HepG2 (cell line): ENCODE results near the gene PFAS. TPM values are rescaled to one million over a fixed set of nuclear protein-coding genes. Genes with fewer than 3 reads are reported as not detected.
A peak's percentile ranks its signal among the peaks of the same experiment; 100 is the strongest.

ENCODE experiments used
- BCLAF1 ChIP-seq: fragments of 450-650 bp; IDR thresholded peaks from 2 replicates; pipeline ENCODE4 v1.6.1; 2017; ENCODE audit warnings: mild to moderate bottlenecking
- CHD4 ChIP-seq: fragments of 200-600 bp; sonication (generic); IDR thresholded peaks from 2 replicates; pipeline ENCODE4 v1.7.0; 2017; ENCODE audit warnings: mild to moderate bottlenecking, low read length, borderline replicate concordance
- JUNB ChIP-seq: sonication (generic); formaldehyde crosslinking; IDR thresholded peaks from 2 replicates; pipeline ENCODE4 v1.8.0; 2022; ENCODE audit warnings: missing genetic modification reagents, mild to moderate bottlenecking, borderline replicate concordance
- MLLT10 ChIP-seq: sonication (generic); formaldehyde crosslinking; IDR thresholded peaks from 2 replicates; pipeline ENCODE4 v1.4.0; 2020; ENCODE audit warnings: missing genetic modification reagents
- NR2F1 ChIP-seq, 2 experiments: fragments of 450-650 bp in 1 of 2; formaldehyde crosslinking in 1 of 2; IDR thresholded peaks; 2 replicates each; pipeline versions ENCODE4 v1.5.0 to v1.6.1; 2016 to 2020; ENCODE audit warnings: mild to moderate bottlenecking in 1 of 2, missing compliant biosample characterization in 1 of 2, missing genetic modification reagents in 1 of 2, moderate library complexity in 1 of 2
- NR2F2 ChIP-seq: IDR thresholded peaks from 2 replicates; pipeline ENCODE4 v1.6.1; 2012; ENCODE audit warnings: low read depth, inconsistent platforms, borderline replicate concordance
- PHF5A ChIP-seq: IDR thresholded peaks from one replicate; pipeline ENCODE4 v1.6.1; 2018; ENCODE audit warnings: low read depth, missing genetic modification reagents; ENCODE audit not compliant: unreplicated experiment
- SYNCRIP ChIP-seq: fragments of 200-400 bp; formaldehyde crosslinking; IDR thresholded peaks from 2 replicates; pipeline ENCODE4 v1.6.1; 2018; ENCODE audit warnings: mild to moderate bottlenecking, low read depth, low read length; ENCODE audit not compliant: insufficient read depth
- ZC3H4 ChIP-seq: sonication (generic); formaldehyde crosslinking; IDR thresholded peaks from 2 replicates; pipeline ENCODE4 v1.4.0; 2020; ENCODE audit warnings: missing genetic modification reagents, borderline replicate concordance
- ZNF12 ChIP-seq: sonication (generic); formaldehyde crosslinking; IDR thresholded peaks from 2 replicates; pipeline ENCODE4 v1.5.0; 2020; ENCODE audit warnings: missing genetic modification reagents
- ZNF232 ChIP-seq: sonication (generic); formaldehyde crosslinking; IDR thresholded peaks from 2 replicates; pipeline ENCODE4 v1.4.0; 2020; ENCODE audit warnings: missing genetic modification reagents, borderline replicate concordance
- ZNF24 ChIP-seq: fragments of 450-650 bp; IDR thresholded peaks from 2 replicates; pipeline ENCODE4 v1.6.1; 2017; ENCODE audit warnings: antibody characterized with exemption, mild to moderate bottlenecking
- ZNF432 ChIP-seq: sonication (generic); formaldehyde crosslinking; IDR thresholded peaks from 2 replicates; pipeline ENCODE4 v1.5.0; 2020; ENCODE audit warnings: missing genetic modification reagents, mild to moderate bottlenecking, borderline replicate concordance
- ZNF44 ChIP-seq: sonication (generic); formaldehyde crosslinking; IDR thresholded peaks from 2 replicates; pipeline ENCODE4 v1.5.1; 2020; ENCODE audit warnings: mild to moderate bottlenecking, missing genetic modification reagents
- ZNF564 ChIP-seq: sonication (generic); formaldehyde crosslinking; IDR thresholded peaks from 2 replicates; pipeline ENCODE4 v1.8.1; 2023; ENCODE audit warnings: mild to moderate bottlenecking, missing genetic modification reagents
- ZNF746 ChIP-seq: sonication (generic); formaldehyde crosslinking; IDR thresholded peaks from 2 replicates; pipeline ENCODE4 v1.8.0; 2022; ENCODE audit warnings: mild to moderate bottlenecking, missing genetic modification reagents
- ZNF75D ChIP-seq: sonication (generic); formaldehyde crosslinking; IDR thresholded peaks from 2 replicates; pipeline ENCODE4 v1.8.1; 2023; ENCODE audit warnings: missing genetic modification reagents, mild to moderate bottlenecking, borderline replicate concordance
- ZNF83 ChIP-seq: sonication (generic); formaldehyde crosslinking; IDR thresholded peaks from 2 replicates; pipeline ENCODE4 v1.4.0; 2020; ENCODE audit warnings: missing genetic modification reagents, mild to moderate bottlenecking, borderline replicate concordance
- polyA plus RNA-seq, 8 experiments: library from polyadenylated mRNA; depleted of rRNA in 3 of 8; stranded (reverse) in 7 of 8; unstranded in 1 of 8; fragments of >200 nt; fragmentation: Illumina TruSeq in 4 of 8; extraction: Trizol in 4 of 8; gene quantifications; 2 replicates each; pipeline versions ENCODE4 v1.2.1 to v1.2.3, GENCODE V29; 2011 to 2016; ENCODE audit warnings: low read depth in 4 of 8, missing spikeins in 1 of 8, mixed read lengths in 1 of 8; ENCODE audit not compliant: insufficient read depth in 1 of 8
- total RNA-seq, 5 experiments: library from RNA; depleted of rRNA; stranded (reverse); fragments of >200 nt; fragmentation: Illumina TruSeq; extraction: Trizol; gene quantifications; 2 replicates each; pipeline ENCODE4 v1.2.3, GENCODE V29; 2016; ENCODE audit warnings: low read depth in 1 of 5
- TF ChIP-seq, protein P1 (sequence below): sonication (generic); formaldehyde crosslinking; IDR thresholded peaks from 2 replicates; pipeline ENCODE4 v1.8.0; 2022; ENCODE audit warnings: mild to moderate bottlenecking, missing genetic modification reagents
- TF ChIP-seq, protein P2 (sequence below): sonication (generic); formaldehyde crosslinking; IDR thresholded peaks from 2 replicates; pipeline ENCODE4 v1.5.1; 2020; ENCODE audit warnings: mild to moderate bottlenecking, moderate library complexity, missing genetic modification reagents
- TF ChIP-seq, protein P3 (sequence below): sonication (generic); formaldehyde crosslinking; IDR thresholded peaks from 2 replicates; pipeline ENCODE4 v1.4.0; 2020; ENCODE audit warnings: mild to moderate bottlenecking, missing genetic modification reagents

Gene PFAS
- total and polyA plus RNA-seq, 2 of the 13 experiments (the other 11 are each of a cell fraction or from before 2014, with no cell fraction given) = 49.4 to 58.2 TPM

GRCh38 chr17:8248751-8249607 is at the start of gene PFAS (continued):
- TF ChIP-seq, protein P1, sequence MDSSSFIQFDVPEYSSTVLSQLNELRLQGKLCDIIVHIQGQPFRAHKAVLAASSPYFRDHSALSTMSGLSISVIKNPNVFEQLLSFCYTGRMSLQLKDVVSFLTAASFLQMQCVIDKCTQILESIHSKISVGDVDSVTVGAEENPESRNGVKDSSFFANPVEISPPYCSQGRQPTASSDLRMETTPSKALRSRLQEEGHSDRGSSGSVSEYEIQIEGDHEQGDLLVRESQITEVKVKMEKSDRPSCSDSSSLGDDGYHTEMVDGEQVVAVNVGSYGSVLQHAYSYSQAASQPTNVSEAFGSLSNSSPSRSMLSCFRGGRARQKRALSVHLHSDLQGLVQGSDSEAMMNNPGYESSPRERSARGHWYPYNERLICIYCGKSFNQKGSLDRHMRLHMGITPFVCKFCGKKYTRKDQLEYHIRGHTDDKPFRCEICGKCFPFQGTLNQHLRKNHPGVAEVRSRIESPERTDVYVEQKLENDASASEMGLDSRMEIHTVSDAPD (CRISPR knock-in tag) = no peak
- no peak; the same call in 1 of the 2 replicates for TF ChIP-seq ZNF83 (CRISPR knock-in tag)
- peak; percentile 60 for TF ChIP-seq ZNF44 (CRISPR knock-in tag)
- TF ChIP-seq, protein P2, sequence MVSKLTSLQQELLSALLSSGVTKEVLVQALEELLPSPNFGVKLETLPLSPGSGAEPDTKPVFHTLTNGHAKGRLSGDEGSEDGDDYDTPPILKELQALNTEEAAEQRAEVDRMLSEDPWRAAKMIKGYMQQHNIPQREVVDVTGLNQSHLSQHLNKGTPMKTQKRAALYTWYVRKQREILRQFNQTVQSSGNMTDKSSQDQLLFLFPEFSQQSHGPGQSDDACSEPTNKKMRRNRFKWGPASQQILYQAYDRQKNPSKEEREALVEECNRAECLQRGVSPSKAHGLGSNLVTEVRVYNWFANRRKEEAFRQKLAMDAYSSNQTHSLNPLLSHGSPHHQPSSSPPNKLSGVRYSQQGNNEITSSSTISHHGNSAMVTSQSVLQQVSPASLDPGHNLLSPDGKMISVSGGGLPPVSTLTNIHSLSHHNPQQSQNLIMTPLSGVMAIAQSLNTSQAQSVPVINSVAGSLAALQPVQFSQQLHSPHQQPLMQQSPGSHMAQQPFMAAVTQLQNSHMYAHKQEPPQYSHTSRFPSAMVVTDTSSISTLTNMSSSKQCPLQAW = no peak
- TF ChIP-seq ZNF432 (CRISPR knock-in tag) = no peak
- no peak for TF ChIP-seq ZNF24
- no peak for TF ChIP-seq BCLAF1
- no peak for TF ChIP-seq MLLT10 (CRISPR knock-in tag)
- peak; percentile 21; the same call in 1 of the 2 replicates for TF ChIP-seq ZNF232
- no peak for TF ChIP-seq ZC3H4 (CRISPR knock-in tag)
- TF ChIP-seq ZNF12 (CRISPR knock-in tag) = no peak
- TF ChIP-seq JUNB (CRISPR knock-in tag) = no peak
- TF ChIP-seq NR2F2 = no peak
- TF ChIP-seq SYNCRIP = no peak
- no peak for TF ChIP-seq ZNF746 (CRISPR knock-in tag)
- no peak for TF ChIP-seq NR2F1 (CRISPR knock-in tag; IDR thresholded peaks at IDR 0.05)
- TF ChIP-seq ZNF75D = no peak
- peak; percentile 17; the same call in 1 of the 2 replicates for TF ChIP-seq CHD4
- TF ChIP-seq PHF5A (CRISPR knock-in tag) = no peak
- TF ChIP-seq, protein P3, sequence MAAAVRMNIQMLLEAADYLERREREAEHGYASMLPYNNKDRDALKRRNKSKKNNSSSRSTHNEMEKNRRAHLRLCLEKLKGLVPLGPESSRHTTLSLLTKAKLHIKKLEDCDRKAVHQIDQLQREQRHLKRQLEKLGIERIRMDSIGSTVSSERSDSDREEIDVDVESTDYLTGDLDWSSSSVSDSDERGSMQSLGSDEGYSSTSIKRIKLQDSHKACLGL = peak; percentile 96
- TF ChIP-seq ZNF564 (CRISPR knock-in tag) = peak; percentile 24; the same call in 1 of the 2 replicates
